Measurements from ENCODE around the gene ADORA1. TPM values are rescaled to one million over a fixed set of nuclear protein-coding genes. Genes with fewer than 3 reads are reported as not detected.

ADORA1 gene
- total RNA-seq, 1 experiment from 2014 or later: 1.5 TPM

- Mint-ChIP-seq H3K4me3 (ENCODE audit: low read depth, unreplicated experiment) (no peak overlapping the region), H3K9me3 (ENCODE audit: low read depth, unreplicated experiment) (no peaks in the 10 kb centered on the region), H3K27ac (ENCODE audit: unreplicated experiment) (no peak overlapping the region), H3K27me3 (ENCODE audit: unreplicated experiment) (peaks cover 96% of the 10 kb centered on the region), H3K36me3 (ENCODE audit: insufficient read depth, unreplicated experiment) (no peaks in the 10 kb centered on the region), H3K4me1 (ENCODE audit: low read depth, unreplicated experiment) (no peaks in the 10 kb centered on the region)
- BruUV-seq (replicated peaks): no TSS peak
- no peak for DNase-seq
- intact Hi-C loops (cut with micrococcal nuclease; ENCODE audit: unreplicated experiment): no loop called here
- TF ChIP-seq CTCF (IDR thresholded peaks at IDR 0.05; ENCODE audit: unreplicated experiment): no peak
- CTCF ChIA-PET: interaction anchor here (1.0 to 1.4 kb wide), 2 partner anchors 10 to 34 kb away, joined by 4 read pairs; no protein-coding TSS in a partner anchor
Measured at GRCh38 chr1:203182387-203182953, 54.9 kb downstream of the ADORA1 start.

- Mint-ChIP-seq H3K36me3 (ENCODE audit: insufficient read depth, unreplicated experiment) (no peaks in the 10 kb centered on the region), H3K27ac (ENCODE audit: unreplicated experiment) (no peak overlapping the region), H3K27me3 (ENCODE audit: unreplicated experiment) (peaks cover 96% of the 10 kb centered on the region), H3K9me3 (ENCODE audit: low read depth, unreplicated experiment) (no peaks in the 10 kb centered on the region), H3K4me1 (ENCODE audit: low read depth, unreplicated experiment) (no peaks in the 10 kb centered on the region), H3K4me3 (ENCODE audit: low read depth, unreplicated experiment) (no peak overlapping the region)
- intact Hi-C loops (cut with micrococcal nuclease; ENCODE audit: unreplicated experiment): no loop called here
- no peak for DNase-seq
- no peak for TF ChIP-seq CTCF (IDR thresholded peaks at IDR 0.05; ENCODE audit: unreplicated experiment)
- CTCF ChIA-PET: interaction anchor here (1.1 kb wide), 1 partner anchor 56 kb away, joined by 4 read pairs; the partner anchor contains the start of gene ADORA1
- BruUV-seq (replicated peaks): no TSS peak
Measured at GRCh38 chr1:203183828-203184227, 56.3 kb downstream of the ADORA1 start.

GRCh38 chr1:203184467-203184866 lies 56.9 kb downstream of the ADORA1 start:
- no TSS peak for BruUV-seq (replicated peaks)
- no peak for TF ChIP-seq CTCF (IDR thresholded peaks at IDR 0.05; ENCODE audit: unreplicated experiment)
- H3K27me3 Mint-ChIP-seq (ENCODE audit: unreplicated experiment): peaks cover 96% of the 10 kb centered on the region
- DNase-seq: no peak
- no peak overlapping the region for H3K4me3 Mint-ChIP-seq (ENCODE audit: low read depth, unreplicated experiment)
- intact Hi-C loops (cut with micrococcal nuclease; ENCODE audit: unreplicated experiment): no loop called here
- no peaks in the 10 kb centered on the region for H3K36me3 Mint-ChIP-seq (ENCODE audit: insufficient read depth, unreplicated experiment)
- no peak overlapping the region for H3K27ac Mint-ChIP-seq (ENCODE audit: unreplicated experiment)
- CTCF ChIA-PET: interaction anchor here (1.1 kb wide), 1 partner anchor 86 kb away, joined by 3 read pairs; no protein-coding TSS in a partner anchor
- H3K4me1 Mint-ChIP-seq (ENCODE audit: low read depth, unreplicated experiment): no peaks in the 10 kb centered on the region
- no peaks in the 10 kb centered on the region for H3K9me3 Mint-ChIP-seq (ENCODE audit: low read depth, unreplicated experiment)

GRCh38 chr1:203185061-203185461 lies 57.5 kb downstream of the ADORA1 start:
- Mint-ChIP-seq H3K36me3 (ENCODE audit: insufficient read depth, unreplicated experiment) (no peaks in the 10 kb centered on the region), H3K27ac (ENCODE audit: unreplicated experiment) (no peak overlapping the region), H3K4me3 (ENCODE audit: low read depth, unreplicated experiment) (no peak overlapping the region), H3K27me3 (ENCODE audit: unreplicated experiment) (peaks cover 98% of the 10 kb centered on the region), H3K4me1 (ENCODE audit: low read depth, unreplicated experiment) (no peaks in the 10 kb centered on the region), H3K9me3 (ENCODE audit: low read depth, unreplicated experiment) (no peaks in the 10 kb centered on the region)
- no peak for TF ChIP-seq CTCF (IDR thresholded peaks at IDR 0.05; ENCODE audit: unreplicated experiment)
- intact Hi-C loops (cut with micrococcal nuclease; ENCODE audit: unreplicated experiment): no loop called here
- CTCF ChIA-PET: interaction anchor here (1.1 to 1.7 kb wide), 2 partner anchors 58 to 86 kb away, joined by 3 to 5 read pairs; partner anchors contain the start of gene ADORA1
- DNase-seq: no peak
- no TSS peak for BruUV-seq (replicated peaks)
